Measurements from ENCODE around the gene TRAPPC12.
"Not testable (repeated sequence)": the region's sequence is repeated elsewhere in the genome, so short reads cannot be mapped to it uniquely, and the experiment has no call there.

TRAPPC12 gene

GRCh38 chr2:3369340-3370181, 9.9 kb upstream of the TRAPPC12 start:
- not testable (repeated sequence) for DNase-seq

- no peak for DNase-seq
Observed at GRCh38 chr2:3376821-3377220, 2.7 kb upstream of the TRAPPC12 start.

- DNase-seq, result no peak
Observed at GRCh38 chr2:3377279-3377611, 2.2 kb upstream of the TRAPPC12 start.

GRCh38 chr2:3377612-3378432, 1.7 kb upstream of the TRAPPC12 start, which contains the start of gene EIPR1:
EIPR1 (minus strand) TSS chr2:3377818; CDS start chr2:3377689, 129 bp downstream.
- DNase-seq, result peak; percentile 93

GRCh38 chr2:3379339-3379646, 201 bp upstream of the TRAPPC12 start:
- DNase-seq, result no peak

GRCh38 chr2:3386448-3386958, 7.0 kb downstream of the TRAPPC12 start:
- DNase-seq, result no peak

GRCh38 chr2:3387011-3387410, 7.5 kb downstream of the TRAPPC12 start:
- DNase-seq, result no peak

- DNase-seq, result no peak
Observed at GRCh38 chr2:3387644-3388411, 8.3 kb downstream of the TRAPPC12 start.

GRCh38 chr2:3388412-3388738, 8.9 kb downstream of the TRAPPC12 start:
- DNase-seq, result no peak

- no peak for DNase-seq
Observed at GRCh38 chr2:3389193-3389592, 9.7 kb downstream of the TRAPPC12 start.

GRCh38 chr2:3390041-3390440, 10.5 kb downstream of the TRAPPC12 start:
- DNase-seq, result no peak

GRCh38 chr2:3392216-3392615, 12.7 kb downstream of the TRAPPC12 start:
- DNase-seq, result no peak

- no peak for DNase-seq
Observed at GRCh38 chr2:3396920-3397559, 17.5 kb downstream of the TRAPPC12 start.

GRCh38 chr2:3398857-3399256, 19.4 kb downstream of the TRAPPC12 start:
- DNase-seq, result no peak

GRCh38 chr2:3399381-3399780, 19.9 kb downstream of the TRAPPC12 start:
- no peak for DNase-seq

GRCh38 chr2:3399829-3400228, 20.3 kb downstream of the TRAPPC12 start:
- DNase-seq, result no peak

GRCh38 chr2:3403587-3404334, 24.3 kb downstream of the TRAPPC12 start:
- DNase-seq, result no peak

- DNase-seq, result no peak
Observed at GRCh38 chr2:3404349-3404894, 24.9 kb downstream of the TRAPPC12 start.

- DNase-seq, result no peak
Observed at GRCh38 chr2:3405307-3405706, 25.8 kb downstream of the TRAPPC12 start.

GRCh38 chr2:3405876-3406275, 26.4 kb downstream of the TRAPPC12 start:
- DNase-seq, result no peak

GRCh38 chr2:3406501-3406900, 27.0 kb downstream of the TRAPPC12 start:
- no peak for DNase-seq

- no peak for DNase-seq
Observed at GRCh38 chr2:3408781-3409180, 29.3 kb downstream of the TRAPPC12 start.
